Measurements from ENCODE around the gene DVL3. TPM values are rescaled to one million over a fixed set of nuclear protein-coding genes. Genes with fewer than 3 reads are reported as not detected.

DVL3 gene
- total RNA-seq, 1 experiment from 2014 or later, result 73.4 TPM

GRCh38 chr3:184171562-184171961 is 16.4 kb downstream of the DVL3 start:
- Mint-ChIP-seq H3K4me3 (ENCODE audit: unreplicated experiment) (no peak overlapping the region), H3K36me3 (ENCODE audit: insufficient read depth, unreplicated experiment) (peaks cover 23% of the 10 kb centered on the region), H3K27ac (ENCODE audit: low read depth, unreplicated experiment) (peak overlapping the region; percentile 13), H3K27me3 (ENCODE audit: insufficient read depth, unreplicated experiment) (no peaks in the 10 kb centered on the region), H3K4me1 (ENCODE audit: insufficient read depth, unreplicated experiment) (peaks cover 17% of the 10 kb centered on the region), H3K9me3 (ENCODE audit: unreplicated experiment) (no peaks in the 10 kb centered on the region)
- ChIA-PET CTCF (interaction anchor here (0.8 kb wide), 1 partner anchor 12 kb away, joined by 3 read pairs; no protein-coding TSS in a partner anchor), POLR2A (interaction anchor here (0.6 kb wide), 1 partner anchor 144 kb away, joined by 3 read pairs; no protein-coding TSS in a partner anchor)
- DNase-seq (ENCODE audit: unreplicated experiment), result peak; percentile 62
- intact Hi-C loops (cut with micrococcal nuclease), result no loop called here
- no TSS peak for BruUV-seq (replicated peaks)
- TF ChIP-seq CTCF (IDR thresholded peaks at IDR 0.05; ENCODE audit: unreplicated experiment), result no peak

- peak; percentile 31 for DNase-seq (ENCODE audit: unreplicated experiment)
- POLR2A ChIA-PET, result interaction anchor here (0.5 to 2.9 kb wide), 7 partner anchors 13 to 1290 kb away, joined by 3 to 26 read pairs (median 3); partner anchors contain the start of genes ABCF3, DVL3 and EIF2B5
- no TSS peak for BruUV-seq (replicated peaks)
- Mint-ChIP-seq H3K27ac (ENCODE audit: low read depth, unreplicated experiment) (no peak overlapping the region), H3K4me3 (ENCODE audit: unreplicated experiment) (no peak overlapping the region), H3K9me3 (ENCODE audit: unreplicated experiment) (no peaks in the 10 kb centered on the region), H3K27me3 (ENCODE audit: insufficient read depth, unreplicated experiment) (no peaks in the 10 kb centered on the region), H3K4me1 (ENCODE audit: insufficient read depth, unreplicated experiment) (peaks cover 25% of the 10 kb centered on the region), H3K36me3 (ENCODE audit: insufficient read depth, unreplicated experiment) (peaks cover 19% of the 10 kb centered on the region)
- TF ChIP-seq CTCF (IDR thresholded peaks at IDR 0.05; ENCODE audit: unreplicated experiment), result no peak
- intact Hi-C loops (cut with micrococcal nuclease), result no loop called here
- CTCF ChIA-PET, result interaction anchor here (0.9 to 1.4 kb wide), 3 partner anchors 23 to 116 kb away, joined by 3 to 4 read pairs (median 4); no protein-coding TSS in a partner anchor
Observed at GRCh38 chr3:184172681-184173373, 17.6 kb downstream of the DVL3 start.

- H3K4me3 Mint-ChIP-seq (ENCODE audit: unreplicated experiment), result no peak overlapping the region
- H3K27ac Mint-ChIP-seq (ENCODE audit: low read depth, unreplicated experiment), result no peak overlapping the region
- H3K27me3 Mint-ChIP-seq (ENCODE audit: insufficient read depth, unreplicated experiment), result no peaks in the 10 kb centered on the region
- no peak for TF ChIP-seq CTCF (IDR thresholded peaks at IDR 0.05; ENCODE audit: unreplicated experiment)
- no TSS peak for BruUV-seq (replicated peaks)
- intact Hi-C loops (cut with micrococcal nuclease), result no loop called here
- POLR2A ChIA-PET, result interaction anchor here (0.5 to 4.3 kb wide), 9 partner anchors 13 to 1290 kb away, joined by 3 to 31 read pairs (median 3); partner anchors contain the start of genes ABCF3, DVL3, EIF2B5 and PARL
- peaks cover 29% of the 10 kb centered on the region for H3K4me1 Mint-ChIP-seq (ENCODE audit: insufficient read depth, unreplicated experiment)
- peaks cover 24% of the 10 kb centered on the region for H3K36me3 Mint-ChIP-seq (ENCODE audit: insufficient read depth, unreplicated experiment)
- no peaks in the 10 kb centered on the region for H3K9me3 Mint-ChIP-seq (ENCODE audit: unreplicated experiment)
- CTCF ChIA-PET, result interaction anchor here (0.6 to 1.4 kb wide), 5 partner anchors 9 to 116 kb away, joined by 3 to 4 read pairs (median 3); no protein-coding TSS in a partner anchor
- DNase-seq (ENCODE audit: unreplicated experiment), result no peak
Observed at GRCh38 chr3:184173374-184173722, 18.2 kb downstream of the DVL3 start.

GRCh38 chr3:184174284-184174645 is 19.1 kb downstream of the DVL3 start:
- Mint-ChIP-seq H3K4me3 (ENCODE audit: unreplicated experiment) (peak overlapping the region; percentile 100), H3K27me3 (ENCODE audit: insufficient read depth, unreplicated experiment) (no peaks in the 10 kb centered on the region), H3K36me3 (ENCODE audit: insufficient read depth, unreplicated experiment) (peaks cover 23% of the 10 kb centered on the region), H3K27ac (ENCODE audit: low read depth, unreplicated experiment) (no peak overlapping the region), H3K4me1 (ENCODE audit: insufficient read depth, unreplicated experiment) (peaks cover 29% of the 10 kb centered on the region), H3K9me3 (ENCODE audit: unreplicated experiment) (no peaks in the 10 kb centered on the region)
- intact Hi-C loops (cut with micrococcal nuclease), result loop anchor here (2.0 kb wide), 1 partner anchor 17 kb away; no protein-coding TSS in a partner anchor
- ChIA-PET CTCF (interaction anchor here (0.6 to 1.4 kb wide), 4 partner anchors 9 to 30 kb away, joined by 3 to 4 read pairs (median 3); no protein-coding TSS in a partner anchor), POLR2A (interaction anchor here (0.6 to 4.3 kb wide), 8 partner anchors 12 to 289 kb away, joined by 3 to 31 read pairs (median 4); partner anchors contain the start of genes ABCF3, DVL3, EIF2B5 and PARL)
- BruUV-seq (replicated peaks), result no TSS peak
- TF ChIP-seq CTCF (IDR thresholded peaks at IDR 0.05; ENCODE audit: unreplicated experiment), result no peak
- no peak for DNase-seq (ENCODE audit: unreplicated experiment)

All from MCF 10A (cell line).